Keratinocyte (primary cell): Measurements from ENCODE around the gene PSD4. TPM values are rescaled to one million over a fixed set of nuclear protein-coding genes. Genes with fewer than 3 reads are reported as not detected.

Source experiments
- DNase-seq: peaks from one replicate; pipeline ENCODE4 v3.0.0-alpha.2; 2011; ENCODE audit warnings: low read depth, missing footprints, low spot score
- FAIRE-seq: peaks from 2 replicates; lab custom pipeline; 2011; peaks lifted over from hg19 to GRCh38; lab: Jason Lieb, UNC
- H2AFZ ChIP-seq: 2 replicates; pipeline ENCODE4 v1.6.0; 2012; ENCODE audit warnings: low read length, control low read depth, inconsistent platforms; ENCODE audit not compliant: control insufficient read depth
- H3K27ac ChIP-seq: 2 replicates; pipeline ENCODE4 v1.5.1; 2011; ENCODE audit warnings: low read length; ENCODE audit not compliant: control insufficient read depth, insufficient read depth
- H3K27me3 ChIP-seq: 3 replicates; pipeline ENCODE4 v1.6.0; 2011; ENCODE audit warnings: low read length; ENCODE audit not compliant: control insufficient read depth, insufficient read depth; ENCODE audit errors: extremely low read depth
- H3K36me3 ChIP-seq, 2 experiments: 2 replicates in 1 of 2; 3 replicates in 1 of 2; pipeline ENCODE4 v1.5.1; 2011; ENCODE audit warnings: low read length in 2 of 2, mild to moderate bottlenecking in 1 of 2; ENCODE audit not compliant: control insufficient read depth in 2 of 2, insufficient read depth in 2 of 2; ENCODE audit errors: extremely low read depth in 1 of 2
- H3K4me1 ChIP-seq: 3 replicates; pipeline ENCODE4 v1.5.1; 2011; ENCODE audit warnings: low read length; ENCODE audit not compliant: control insufficient read depth, insufficient read depth; ENCODE audit errors: extremely low read depth
- H3K4me2 ChIP-seq: 3 replicates; pipeline ENCODE4 v1.6.0; 2011; ENCODE audit warnings: low read depth, low read length; ENCODE audit not compliant: control insufficient read depth, insufficient read depth; ENCODE audit errors: extremely low read depth
- H3K4me3 ChIP-seq, 3 experiments: fragments of 200-600 bp in 1 of 3; sonication (generic) in 1 of 3; 2 replicates in 2 of 3; 3 replicates in 1 of 3; pipeline ENCODE4 v1.5.1; 2011 to 2016; ENCODE audit warnings: low read length in 3 of 3, mild to moderate bottlenecking in 3 of 3, control low read depth in 2 of 3, inconsistent platforms in 1 of 3, low read depth in 1 of 3, mixed read lengths in 1 of 3, mixed run types in 1 of 3, moderate library complexity in 1 of 3; ENCODE audit not compliant: control insufficient read depth in 2 of 3, insufficient read depth in 2 of 3; ENCODE audit errors: extremely low read depth in 1 of 3
- H3K79me2 ChIP-seq: 2 replicates; pipeline ENCODE4 v1.6.0; 2012; ENCODE audit warnings: low read length; ENCODE audit not compliant: control insufficient read depth, insufficient read depth
- H3K9ac ChIP-seq: 3 replicates; pipeline ENCODE4 v1.6.0; 2011; ENCODE audit warnings: low read length; ENCODE audit not compliant: control insufficient read depth, insufficient read depth; ENCODE audit errors: extremely low read depth
- H3K9me1 ChIP-seq: 3 replicates; pipeline ENCODE4 v1.6.0; 2011; ENCODE audit warnings: low read length; ENCODE audit not compliant: control insufficient read depth, insufficient read depth; ENCODE audit errors: extremely low read depth
- H3K9me3 ChIP-seq: 2 replicates; pipeline ENCODE4 v1.5.1; 2012; ENCODE audit warnings: low read depth, low read length; ENCODE audit not compliant: control insufficient read depth
- H4K20me1 ChIP-seq: 3 replicates; pipeline ENCODE4 v1.6.0; 2011; ENCODE audit warnings: low read length; ENCODE audit not compliant: control insufficient read depth, insufficient read depth; ENCODE audit errors: extremely low read depth
- EZH2 ChIP-seq: IDR thresholded peaks from one replicate; pipeline ENCODE4 v1.6.1; 2012; ENCODE audit warnings: inconsistent platforms, mild to moderate bottlenecking, low read length, moderate library complexity
- dilution Hi-C: fragments of 300-500 bp; cut with MboI; formaldehyde crosslinking; loops from one replicate; pipeline ENCODE4 v1.7.0; 2020; ENCODE audit warnings: low sequenced_read_pairs; ENCODE audit not compliant: extremely low pct_ligation_motif_present
- polyA plus RNA-seq, 5 experiments: library from polyadenylated mRNA; depleted of rRNA in 3 of 5; stranded (reverse) in 3 of 5; stranded (forward) in 1 of 5; unstranded in 1 of 5; fragments of >200 nt; gene quantifications; 1 replicate in 1 of 5; 2 replicates in 3 of 5; 3 replicates in 1 of 5; pipeline versions ENCODE4 v1.2.1 to v1.2.3, GENCODE V29; 2011 to 2012; ENCODE audit warnings: missing spikeins in 2 of 5, low read depth in 1 of 5, low replicate concordance in 1 of 5
- TF ChIP-seq, protein P1 (sequence below), 3 experiments: IDR thresholded peaks in 1 of 3; conservative IDR thresholded peaks in 1 of 3; optimal IDR thresholded peaks in 1 of 3; 2 replicates in 2 of 3; 3 replicates in 1 of 3; pipeline versions ENCODE3 to v1.5.1; 2011; ENCODE audit warnings: low read length in 3 of 3, mild to moderate bottlenecking in 3 of 3, moderate library complexity in 2 of 3, control low read depth in 1 of 3, inconsistent platforms in 1 of 3; ENCODE audit not compliant: insufficient read depth in 2 of 3; ENCODE audit errors: extremely low read depth in 1 of 3

The PSD4 gene
- polyA plus RNA-seq, 1 donor (not counting 4 experiments of a cell fraction or from before 2014, with no cell fraction given) = 11.1 TPM

- Histone ChIP-seq H3K9ac (no peak overlapping the region), H3K9me1 (peaks cover 6% of the 10 kb centered on the region), H2AFZ (no peak overlapping the region), H3K4me2 (no peak overlapping the region), H3K27ac (no peak overlapping the region), H3K36me3 (peaks cover 11 to 21% of the 10 kb centered on the region in 2 experiments), H3K9me3 (no peaks in the 10 kb centered on the region), H3K4me3 (no peak overlapping the region), H3K27me3 (no peaks in the 10 kb centered on the region), H3K79me2 (peaks cover 36% of the 10 kb centered on the region), H3K4me1 (peaks cover 13% of the 10 kb centered on the region), H4K20me1 (peaks cover 7% of the 10 kb centered on the region)
- FAIRE-seq = no peak
- no peak for DNase-seq
- dilution Hi-C loops = no loop called here
- TF ChIP-seq, protein P1, sequence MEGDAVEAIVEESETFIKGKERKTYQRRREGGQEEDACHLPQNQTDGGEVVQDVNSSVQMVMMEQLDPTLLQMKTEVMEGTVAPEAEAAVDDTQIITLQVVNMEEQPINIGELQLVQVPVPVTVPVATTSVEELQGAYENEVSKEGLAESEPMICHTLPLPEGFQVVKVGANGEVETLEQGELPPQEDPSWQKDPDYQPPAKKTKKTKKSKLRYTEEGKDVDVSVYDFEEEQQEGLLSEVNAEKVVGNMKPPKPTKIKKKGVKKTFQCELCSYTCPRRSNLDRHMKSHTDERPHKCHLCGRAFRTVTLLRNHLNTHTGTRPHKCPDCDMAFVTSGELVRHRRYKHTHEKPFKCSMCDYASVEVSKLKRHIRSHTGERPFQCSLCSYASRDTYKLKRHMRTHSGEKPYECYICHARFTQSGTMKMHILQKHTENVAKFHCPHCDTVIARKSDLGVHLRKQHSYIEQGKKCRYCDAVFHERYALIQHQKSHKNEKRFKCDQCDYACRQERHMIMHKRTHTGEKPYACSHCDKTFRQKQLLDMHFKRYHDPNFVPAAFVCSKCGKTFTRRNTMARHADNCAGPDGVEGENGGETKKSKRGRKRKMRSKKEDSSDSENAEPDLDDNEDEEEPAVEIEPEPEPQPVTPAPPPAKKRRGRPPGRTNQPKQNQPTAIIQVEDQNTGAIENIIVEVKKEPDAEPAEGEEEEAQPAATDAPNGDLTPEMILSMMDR (optimal IDR thresholded peaks at IDR 0.05 in 1 of 3, IDR thresholded peaks at IDR 0.05 in 1 of 3, conservative IDR thresholded peaks at IDR 0.05 in 1 of 3; ENCODE audit: extremely low read depth in 1 of 3, insufficient read depth in 2 of 3, low read length in 3 of 3) = no peak
- no peak for TF ChIP-seq EZH2
Measured at GRCh38 chr2:113167115-113167932, 6.4 kb upstream of the PSD4 start.

DNA sequence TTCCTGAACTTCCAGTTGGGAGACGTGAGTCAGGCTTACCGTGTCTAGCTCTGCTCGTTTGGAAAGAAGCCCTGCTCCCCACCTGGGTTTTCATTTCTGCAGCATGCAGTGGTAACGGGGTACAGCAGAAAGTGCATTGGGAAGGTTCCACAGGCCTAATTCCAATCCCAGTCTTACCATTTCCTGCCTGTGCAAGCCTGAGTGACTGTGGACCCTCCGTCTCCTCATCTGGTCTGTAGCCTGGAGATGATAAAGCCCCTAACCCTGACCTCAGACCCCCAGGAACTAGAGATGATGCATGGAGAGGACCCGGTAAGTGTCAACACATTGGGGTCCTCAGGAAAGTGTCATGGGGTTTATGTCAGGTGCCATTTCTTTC, 5.8 kb upstream of the PSD4 start:
- no peak overlapping the region for H3K9ac ChIP-seq
- FAIRE-seq = no peak
- no peak overlapping the region for H3K4me2 ChIP-seq
- H4K20me1 ChIP-seq = peaks cover 7% of the 10 kb centered on the region
- peaks cover 13% of the 10 kb centered on the region for H3K4me1 ChIP-seq
- H3K9me1 ChIP-seq = peaks cover 6% of the 10 kb centered on the region
- no peak overlapping the region for H3K4me3 ChIP-seq
- H3K9me3 ChIP-seq = no peaks in the 10 kb centered on the region
- no peak for DNase-seq
- no peaks in the 10 kb centered on the region for H3K27me3 ChIP-seq
- no peak for TF ChIP-seq EZH2
- TF ChIP-seq, protein P1 (optimal IDR thresholded peaks at IDR 0.05 in 1 of 3, IDR thresholded peaks at IDR 0.05 in 1 of 3, conservative IDR thresholded peaks at IDR 0.05 in 1 of 3; ENCODE audit: extremely low read depth in 1 of 3, insufficient read depth in 2 of 3, low read length in 3 of 3) = no peak
- dilution Hi-C loops = no loop called here
- no peak overlapping the region for H2AFZ ChIP-seq
- no peak overlapping the region for H3K27ac ChIP-seq
- H3K36me3 ChIP-seq = peaks cover 11 to 21% of the 10 kb centered on the region in 2 experiments
- H3K79me2 ChIP-seq = peaks cover 31% of the 10 kb centered on the region
